Spleen (tissue), 11 donors: ENCODE results near the gene MYBPHL. TPM values are rescaled to one million over a fixed set of nuclear protein-coding genes. Genes with fewer than 3 reads are reported as not detected.
A peak's percentile ranks its signal among the peaks of the same experiment; 100 is the strongest.

Source experiments
- DNase-seq: peaks from one replicate; pipeline ENCODE4 v3.0.0-alpha.2; 2020
- H3K27ac ChIP-seq, 8 donors: fragments of 200-600 bp; sonication (generic) in 7 of 8; 1 replicate in 4 of 8; 2 replicates in 4 of 8; pipeline versions ENCODE4 v1.5.0 to v1.8.0; 2016 to 2021; ENCODE audit warnings: inconsistent platforms in 4 of 8, mild to moderate bottlenecking in 4 of 8, moderate library complexity in 1 of 8
- H3K27me3 ChIP-seq, 7 donors: fragments of 200-600 bp; sonication (generic) in 6 of 7; replicated peaks in 1 of 7; 1 replicate in 4 of 7; 2 replicates in 3 of 7; pipeline versions ENCODE4 v1.5.0 to v1.8.0; 2016 to 2021; ENCODE audit warnings: inconsistent platforms in 3 of 7, mild to moderate bottlenecking in 1 of 7
- H3K36me3 ChIP-seq, 6 donors: fragments of 200-600 bp; sonication (generic) in 5 of 6; 1 replicate in 4 of 6; 2 replicates in 2 of 6; pipeline versions ENCODE4 v1.5.0 to v1.8.0; 2016 to 2021; ENCODE audit warnings: inconsistent platforms in 2 of 6
- H3K4me1 ChIP-seq, 6 donors: fragments of 200-600 bp; sonication (generic) in 5 of 6; 1 replicate in 3 of 6; 2 replicates in 3 of 6; pipeline versions ENCODE4 v1.5.0 to v1.8.0; 2016 to 2021; ENCODE audit warnings: inconsistent platforms in 3 of 6
- H3K4me3 ChIP-seq, 8 donors: fragments of 200-600 bp; sonication (generic) in 7 of 8; 1 replicate in 4 of 8; 2 replicates in 4 of 8; pipeline versions ENCODE4 v1.5.0 to v1.8.0; 2016 to 2021; ENCODE audit warnings: inconsistent platforms in 4 of 8, mild to moderate bottlenecking in 4 of 8, moderate library complexity in 2 of 8
- H3K9me3 ChIP-seq, 8 donors: fragments of 200-600 bp; sonication (generic) in 7 of 8; 1 replicate in 4 of 8; 2 replicates in 4 of 8; pipeline versions ENCODE4 v1.5.0 to v1.8.0; 2016 to 2021; ENCODE audit warnings: inconsistent platforms in 4 of 8
- CTCF ChIP-seq, 11 experiments: fragments of 200-600 bp in 7 of 11; fragments of 450-650 bp in 4 of 11; sonication (generic) in 4 of 11; IDR thresholded peaks in 8 of 11; conservative IDR thresholded peaks in 3 of 11; 1 replicate in 7 of 11; 2 replicates in 4 of 11; pipeline versions ENCODE4 v1.4.0 to v1.8.0; 2016 to 2021; ENCODE audit warnings: antibody characterized with exemption in 11 of 11, inconsistent platforms in 4 of 11, mild to moderate bottlenecking in 1 of 11
- POLR2A ChIP-seq, 3 donors: fragments of 450-650 bp; IDR thresholded peaks; one replicate each; pipeline ENCODE4 v1.5.1; 2017; ENCODE audit warnings: antibody characterized with exemption in 3 of 3, mild to moderate bottlenecking in 1 of 3
- POLR2AphosphoS5 ChIP-seq, 3 donors: sonication (generic); formaldehyde crosslinking; IDR thresholded peaks; one replicate each; pipeline ENCODE4 v1.5.1; 2017; ENCODE audit warnings: antibody characterized with exemption in 3 of 3
- WGBS, 5 donors: extraction: QIAGEN DNeasy Blood & Tissue Kit in 3 of 5; methylation state at CpG; one replicate each; pipeline versions ENCODE4 v1.1.5 to v1.1.7; 2013 to 2018; 5-methylcytosine and 5-hydroxymethylcytosine counted together
- intact Hi-C: fragments of 100-400 bp; cut with DNase I; formaldehyde crosslinking; loops from one replicate; pipeline ENCODE4 v1.15.0; 2023; ENCODE audit warnings: low total_unique reads
- polyA plus RNA-seq, 3 donors: library from polyadenylated mRNA; stranded (reverse); fragments of 200-250 nt; gene quantifications; one replicate each; pipeline ENCODE4 v1.2.1, GENCODE V29; 2013
- total RNA-seq, 7 donors: library from RNA; depleted of rRNA in 3 of 7; stranded (reverse); fragments of >200 nt in 3 of 7; fragmentation: NEBNext Ultra II Directional in 4 of 7; extraction: Animal tissue kit (Norgen Biotek cat#: 25700) in 4 of 7; gene quantifications; one replicate each; pipeline versions ENCODE4 v1.1.0 to v1.2.1, GENCODE V29; 2016 to 2021
- donor health status: healthy with polysubstance abuse.
- donor health status: DM: no; HTN: no; CAD: no; lungs with moderate emphysema.
- donor health status: DM: no; HTN: no; CAD: no.
- donor health status: Bipolar disorder and iron deficiency.
- donor health status: healthy.
- donor health status: DM: no; HTN: no; CAD: no.
- donor health status: DM: yes; HTN: yes; CAD: no.

Gene MYBPHL
- total and polyA plus RNA-seq, 10 donors: not detected

- Histone ChIP-seq H3K4me3 (no peak overlapping the region), H3K27me3 (peaks cover 0 to 15% (median 0%) of the 10 kb centered on the region in 7 donors), H3K36me3 (no peaks in the 10 kb centered on the region), H3K9me3 (no peaks in the 10 kb centered on the region), H3K4me1 (peaks cover 0 to 34% (median 6%) of the 10 kb centered on the region in 6 donors), H3K27ac (no peak overlapping the region)
- WGBS, 5 donors: 57 to 66% (median 65%) methylated on average over 25 to 30 of the region's 30 CpGs
- DNase-seq: peak; percentile 67
- TF ChIP-seq CTCF (IDR thresholded peaks at IDR 0.05 in 8 of 11, conservative IDR thresholded peaks at IDR 0.05 in 3 of 11) (no peak), POLR2AphosphoS5 (IDR thresholded peaks at IDR 0.05) (no peak), POLR2A (IDR thresholded peaks at IDR 0.05) (no peak)
- intact Hi-C loops: no loop called here
Observed at GRCh38 chr1:109273570-109274288, 33.1 kb downstream of the MYBPHL start.

GRCh38 chr1:109272831-109273547, 33.8 kb downstream of the MYBPHL start:
- Histone ChIP-seq H3K27me3 (peaks cover 0 to 15% (median 0%) of the 10 kb centered on the region in 7 donors), H3K36me3 (no peaks in the 10 kb centered on the region), H3K4me3 (no peak overlapping the region), H3K27ac (no peak overlapping the region), H3K9me3 (no peaks in the 10 kb centered on the region), H3K4me1 (peaks cover 0 to 34% (median 6%) of the 10 kb centered on the region in 6 donors)
- intact Hi-C loops: no loop called here
- WGBS, 5 donors: 91 to 92% (median 91%) methylated on average over 8 to 16 of the region's 16 CpGs
- TF ChIP-seq CTCF (IDR thresholded peaks at IDR 0.05 in 8 of 11, conservative IDR thresholded peaks at IDR 0.05 in 3 of 11) (no peak), POLR2A (IDR thresholded peaks at IDR 0.05) (no peak), POLR2AphosphoS5 (IDR thresholded peaks at IDR 0.05) (no peak)
- DNase-seq: no peak

GRCh38 chr1:109272021-109272799, 34.6 kb downstream of the MYBPHL start:
- no peak overlapping the region for H3K27ac ChIP-seq
- no peaks in the 10 kb centered on the region for H3K36me3 ChIP-seq
- 79 to 92% (median 90%) methylated on average over 4 to 13 of the region's 13 CpGs for WGBS, 5 donors
- TF ChIP-seq POLR2AphosphoS5 (IDR thresholded peaks at IDR 0.05): no peak
- TF ChIP-seq POLR2A (IDR thresholded peaks at IDR 0.05): no peak
- no peak for TF ChIP-seq CTCF (IDR thresholded peaks at IDR 0.05 in 8 of 11, conservative IDR thresholded peaks at IDR 0.05 in 3 of 11)
- H3K9me3 ChIP-seq: no peaks in the 10 kb centered on the region
- peaks cover 0 to 28% (median 2%) of the 10 kb centered on the region in 6 donors for H3K4me1 ChIP-seq
- intact Hi-C loops: no loop called here
- H3K27me3 ChIP-seq: peaks cover 0 to 15% (median 0%) of the 10 kb centered on the region in 7 donors
- H3K4me3 ChIP-seq: no peak overlapping the region
- peak; percentile 63 for DNase-seq
